ENCODE measurements around the gene CACNA1H. TPM values are rescaled to one million over a fixed set of nuclear protein-coding genes. Genes with fewer than 3 reads are reported as not detected.
A peak's percentile ranks its signal among the peaks of the same experiment; 100 is the strongest.
"Not testable (repeated sequence)": the region's sequence is repeated elsewhere in the genome, so short reads cannot be mapped to it uniquely, and the experiment has no call there.

Gene CACNA1H
- total RNA-seq, 5 donors from 2014 or later (not counting 1 experiment from before 2014, with no cell fraction given) = 3.4 to 8.2 (median 4.8) TPM

- H3K36me3 ChIP-seq (ENCODE audit: control insufficient read depth in 2 of 2, extremely low read depth in 1 of 2, insufficient read depth in 1 of 2, low read length in 1 of 2); H3K4me3 Mint-ChIP-seq; POLR2A ChIA-PET; H3K36me3 Mint-ChIP-seq; H3K4me3 ChIP-seq (ENCODE audit: control insufficient read depth in 1 of 2, extremely low read depth in 1 of 2, low read length in 1 of 2); DNase-seq; H3K27ac Mint-ChIP-seq; H3K9me3 Mint-ChIP-seq; H3K9me3 ChIP-seq; ATAC-seq (replicated peaks in 1 of 4); H3K4me1 Mint-ChIP-seq; H3K27ac ChIP-seq (ENCODE audit: low read length): not testable (repeated sequence)
- 73% methylated on average over 3 of the region's 3 CpGs for WGBS (ENCODE audit: insufficient coverage)
- peaks cover 12 to 15% of the 10 kb centered on the region in 2 donors for H3K27me3 Mint-ChIP-seq
- Histone ChIP-seq H3K27me3 (replicated peaks in 1 of 2; ENCODE audit: control insufficient read depth in 2 of 2, extremely low read depth in 1 of 2, insufficient read depth in 2 of 2, low read length in 1 of 2) (peaks cover 0 to 34% of the 10 kb centered on the region in 2 experiments), H3K4me1 (ENCODE audit: control insufficient read depth in 1 of 2, extremely low read depth in 1 of 2, insufficient read depth in 2 of 2, low read length in 2 of 2) (peaks cover 0 to 10% of the 10 kb centered on the region in 2 experiments)
- CTCF ChIA-PET = interaction anchor here in 1 of 2 donors (0.7 kb wide), 1 partner anchor 99 kb away, joined by 3 read pairs; no protein-coding TSS in a partner anchor
These were observed 101.9 kb downstream of the CACNA1H start for GRCh38 chr16:1254821-1255220.

DNA sequence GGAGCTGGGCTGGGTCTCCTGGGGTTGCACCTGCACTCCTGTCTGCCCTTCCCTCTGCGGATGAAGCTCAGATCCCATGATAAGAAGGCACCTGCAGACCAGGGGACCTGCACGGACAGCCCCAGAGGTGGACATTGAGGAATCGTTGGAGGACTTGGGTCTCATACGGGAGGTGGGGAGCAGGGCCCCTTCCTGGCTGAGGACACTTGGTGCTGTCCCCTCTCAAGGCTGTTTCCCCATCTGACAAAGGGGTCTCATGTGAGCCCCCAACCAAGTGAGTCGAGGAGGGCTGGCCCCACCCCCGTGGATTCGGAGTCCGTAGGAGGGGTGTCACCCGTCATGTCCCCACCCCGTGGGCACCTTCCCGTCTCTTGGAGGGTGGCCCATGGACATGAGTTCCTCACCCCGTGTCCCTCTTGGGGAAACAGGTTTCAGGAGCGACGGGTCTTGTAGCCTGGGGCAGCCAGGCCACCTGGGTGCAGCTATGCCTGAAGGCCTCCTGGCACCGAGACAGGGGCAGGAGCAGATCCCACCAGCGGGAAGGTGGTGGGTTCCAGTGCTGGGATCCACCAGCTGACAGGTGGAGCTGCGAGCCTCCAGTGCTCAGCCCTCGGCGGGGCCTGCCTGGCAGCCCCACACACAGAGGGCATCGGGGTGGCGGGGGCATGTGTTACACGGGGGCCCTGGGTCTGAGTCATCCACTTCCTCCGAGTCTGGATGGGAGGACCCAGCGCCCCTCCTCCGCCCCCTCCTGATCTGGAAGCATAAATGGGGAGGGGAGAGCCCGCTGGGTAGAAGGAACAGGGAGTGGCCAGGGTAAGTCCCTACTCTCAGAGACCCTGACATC lies 102.6 kb downstream of the CACNA1H start, which contains the start of gene TPSD1:
TSS of gene TPSD1 (plus strand) at position 794 of the 847 bp plus-strand sequence. CDS start 212 bp downstream, outside the sequence.
- DNase-seq; ATAC-seq (replicated peaks in 1 of 4); H3K4me1 Mint-ChIP-seq; H3K36me3 Mint-ChIP-seq; POLR2A ChIA-PET; H3K9me3 ChIP-seq; H3K27ac Mint-ChIP-seq; H3K27ac ChIP-seq (ENCODE audit: low read length); H3K36me3 ChIP-seq (ENCODE audit: control insufficient read depth in 2 of 2, extremely low read depth in 1 of 2, insufficient read depth in 1 of 2, low read length in 1 of 2); H3K4me3 Mint-ChIP-seq; H3K9me3 Mint-ChIP-seq; H3K4me3 ChIP-seq (ENCODE audit: control insufficient read depth in 1 of 2, extremely low read depth in 1 of 2, low read length in 1 of 2): not testable (repeated sequence)
- Histone ChIP-seq H3K4me1 (ENCODE audit: control insufficient read depth in 1 of 2, extremely low read depth in 1 of 2, insufficient read depth in 2 of 2, low read length in 2 of 2) (peaks cover 0 to 10% of the 10 kb centered on the region in 2 experiments), H3K27me3 (replicated peaks in 1 of 2; ENCODE audit: control insufficient read depth in 2 of 2, extremely low read depth in 1 of 2, insufficient read depth in 2 of 2, low read length in 1 of 2) (peaks cover 0 to 41% of the 10 kb centered on the region in 2 experiments)
- 68% methylated on average over 13 of the region's 26 CpGs for WGBS (ENCODE audit: insufficient coverage)
- H3K27me3 Mint-ChIP-seq = peaks cover 17 to 18% of the 10 kb centered on the region in 2 donors
- CTCF ChIA-PET = interaction anchor here in 1 of 2 donors (0.7 kb wide), 1 partner anchor 98 kb away, joined by 3 read pairs; no protein-coding TSS in a partner anchor

DNA sequence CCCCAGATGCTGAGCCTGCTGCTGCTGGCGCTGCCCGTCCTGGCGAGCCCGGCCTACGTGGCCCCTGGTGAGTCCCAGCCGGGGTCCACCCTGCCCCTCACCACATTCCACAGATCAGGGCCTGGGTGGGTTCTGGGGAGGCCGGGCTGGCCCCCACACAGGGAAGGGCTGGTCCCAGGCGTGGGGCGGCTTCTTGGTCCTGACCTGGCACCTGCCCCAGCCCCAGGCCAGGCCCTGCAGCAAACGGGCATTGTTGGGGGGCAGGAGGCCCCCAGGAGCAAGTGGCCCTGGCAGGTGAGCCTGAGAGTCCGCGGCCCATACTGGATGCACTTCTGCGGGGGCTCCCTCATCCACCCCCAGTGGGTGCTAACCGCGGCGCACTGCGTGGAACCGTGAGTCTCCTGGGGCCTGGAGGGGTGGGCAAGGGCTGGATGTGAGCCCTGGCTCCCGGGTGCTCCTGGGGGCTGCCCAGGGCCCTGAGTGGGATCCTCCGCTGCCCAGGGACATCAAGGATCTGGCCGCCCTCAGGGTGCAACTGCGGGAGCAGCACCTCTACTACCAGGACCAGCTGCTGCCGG lies 103.5 kb downstream of the CACNA1H start:
- H3K4me3 ChIP-seq (ENCODE audit: control insufficient read depth in 1 of 2, extremely low read depth in 1 of 2, low read length in 1 of 2); CTCF ChIA-PET; H3K27ac ChIP-seq (ENCODE audit: low read length); H3K27ac Mint-ChIP-seq; POLR2A ChIA-PET; DNase-seq; H3K4me3 Mint-ChIP-seq; H3K4me1 Mint-ChIP-seq; H3K9me3 Mint-ChIP-seq; ATAC-seq (replicated peaks in 1 of 4); H3K36me3 ChIP-seq (ENCODE audit: control insufficient read depth in 2 of 2, extremely low read depth in 1 of 2, insufficient read depth in 1 of 2, low read length in 1 of 2); H3K9me3 ChIP-seq; H3K36me3 Mint-ChIP-seq: not testable (repeated sequence)
- H3K27me3 ChIP-seq (replicated peaks in 1 of 2; ENCODE audit: control insufficient read depth in 2 of 2, extremely low read depth in 1 of 2, insufficient read depth in 2 of 2, low read length in 1 of 2) = peaks cover 0 to 50% of the 10 kb centered on the region in 2 experiments
- H3K4me1 ChIP-seq (ENCODE audit: control insufficient read depth in 1 of 2, extremely low read depth in 1 of 2, insufficient read depth in 2 of 2, low read length in 2 of 2) = peaks cover 0 to 10% of the 10 kb centered on the region in 2 experiments
- peaks cover 19 to 22% of the 10 kb centered on the region in 2 donors for H3K27me3 Mint-ChIP-seq
- WGBS (ENCODE audit: insufficient coverage) = 17% methylated on average over 1 of the region's 23 CpGs

DNA sequence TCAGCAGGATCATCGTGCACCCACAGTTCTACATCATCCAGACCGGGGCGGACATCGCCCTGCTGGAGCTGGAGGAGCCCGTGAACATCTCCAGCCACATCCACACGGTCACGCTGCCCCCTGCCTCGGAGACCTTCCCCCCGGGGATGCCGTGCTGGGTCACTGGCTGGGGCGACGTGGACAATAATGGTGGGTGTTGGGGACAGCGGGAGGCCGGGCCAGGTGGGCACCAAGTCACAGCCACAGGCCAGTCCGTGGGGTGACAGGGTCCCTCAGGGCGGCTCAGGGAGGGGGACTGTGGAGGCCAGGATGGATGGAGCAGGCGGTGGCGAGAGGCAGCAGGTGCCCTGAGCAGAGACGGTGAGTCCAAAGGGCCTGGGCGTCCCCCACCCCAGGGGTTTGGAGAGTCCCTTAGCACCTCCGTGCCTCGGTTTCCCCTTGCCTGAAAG lies 104.0 kb downstream of the CACNA1H start:
- DNase-seq (no peak), ATAC-seq (replicated peaks in 1 of 4) (no peak)
- Mint-ChIP-seq H3K4me3 (no peak overlapping the region), H3K36me3 (no peaks in the 10 kb centered on the region), H3K4me1 (peaks cover 4 to 5% (median 5%) of the 10 kb centered on the region in 3 donors), H3K27me3 (peaks cover 19 to 25% of the 10 kb centered on the region in 2 donors), H3K9me3 (no peaks in the 10 kb centered on the region), H3K27ac (no peak overlapping the region)
- Histone ChIP-seq H3K27me3 (replicated peaks in 1 of 2; ENCODE audit: control insufficient read depth in 2 of 2, extremely low read depth in 1 of 2, insufficient read depth in 2 of 2, low read length in 1 of 2) (peaks cover 0 to 55% of the 10 kb centered on the region in 2 experiments), H3K4me1 (ENCODE audit: control insufficient read depth in 1 of 2, extremely low read depth in 1 of 2, insufficient read depth in 2 of 2, low read length in 2 of 2) (peaks cover 0 to 10% of the 10 kb centered on the region in 2 experiments), H3K9me3 (no peaks in the 10 kb centered on the region), H3K4me3 (ENCODE audit: control insufficient read depth in 1 of 2, extremely low read depth in 1 of 2, low read length in 1 of 2) (no peak overlapping the region), H3K27ac (ENCODE audit: low read length) (no peak overlapping the region), H3K36me3 (ENCODE audit: control insufficient read depth in 2 of 2, extremely low read depth in 1 of 2, insufficient read depth in 1 of 2, low read length in 1 of 2) (no peaks in the 10 kb centered on the region)
- WGBS (ENCODE audit: insufficient coverage) = 79% methylated on average over 15 of the region's 22 CpGs
- CTCF ChIA-PET = no interaction called here
- POLR2A ChIA-PET = no interaction called here

- CTCF ChIA-PET = no interaction called here
- H3K4me3 Mint-ChIP-seq = no peak overlapping the region
- POLR2A ChIA-PET = no interaction called here
These were observed 104.8 kb downstream of the CACNA1H start for GRCh38 chr16:1257561-1258224.

DNA sequence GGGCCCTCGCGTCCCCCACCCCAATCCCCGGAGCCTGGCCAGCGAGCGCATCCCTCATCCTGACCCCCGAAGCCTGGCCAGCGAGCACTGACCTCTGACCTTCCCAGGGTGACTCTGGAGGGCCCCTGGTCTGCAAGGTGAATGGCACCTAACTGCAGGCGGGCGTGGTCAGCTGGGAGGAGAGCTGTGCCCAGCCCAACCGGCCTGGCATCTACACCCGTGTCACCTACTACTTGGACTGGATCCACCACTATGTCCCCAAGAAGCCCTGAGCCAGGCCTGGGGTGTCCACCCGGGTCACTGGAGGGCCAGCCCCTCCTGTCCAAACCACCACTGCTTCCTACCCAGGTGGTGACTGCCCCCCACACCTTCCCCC lies 105.3 kb downstream of the CACNA1H start:
- H3K27ac Mint-ChIP-seq = no peak overlapping the region
- no peak overlapping the region for H3K4me3 Mint-ChIP-seq
- Histone ChIP-seq H3K27ac (ENCODE audit: low read length) (no peak overlapping the region), H3K4me3 (ENCODE audit: control insufficient read depth in 1 of 2, extremely low read depth in 1 of 2, low read length in 1 of 2) (no peak overlapping the region), H3K27me3 (replicated peaks in 1 of 2; ENCODE audit: control insufficient read depth in 2 of 2, extremely low read depth in 1 of 2, insufficient read depth in 2 of 2, low read length in 1 of 2) (peaks cover 0 to 68% of the 10 kb centered on the region in 2 experiments), H3K9me3 (no peaks in the 10 kb centered on the region), H3K4me1 (ENCODE audit: control insufficient read depth in 1 of 2, extremely low read depth in 1 of 2, insufficient read depth in 2 of 2, low read length in 2 of 2) (peaks cover 0 to 10% of the 10 kb centered on the region in 2 experiments), H3K36me3 (ENCODE audit: control insufficient read depth in 2 of 2, extremely low read depth in 1 of 2, insufficient read depth in 1 of 2, low read length in 1 of 2) (no peaks in the 10 kb centered on the region)
- H3K9me3 Mint-ChIP-seq = no peaks in the 10 kb centered on the region
- ChIA-PET POLR2A (no interaction called here), CTCF (no interaction called here)
- WGBS (ENCODE audit: insufficient coverage) = 65% methylated on average over 8 of the region's 12 CpGs
- H3K27me3 Mint-ChIP-seq = peaks cover 19 to 31% of the 10 kb centered on the region in 2 donors
- H3K36me3 Mint-ChIP-seq = no peaks in the 10 kb centered on the region
- peaks cover 4 to 5% (median 5%) of the 10 kb centered on the region in 3 donors for H3K4me1 Mint-ChIP-seq
- DNase-seq (no peak), ATAC-seq (replicated peaks in 1 of 4) (no peak)

More at GRCh38 chr16:1257561-1258224, 104.8 kb downstream of the CACNA1H start:
- peaks cover 4 to 5% (median 5%) of the 10 kb centered on the region in 3 donors for H3K4me1 Mint-ChIP-seq
- H3K27ac Mint-ChIP-seq = no peak overlapping the region
- H3K4me3 ChIP-seq (ENCODE audit: control insufficient read depth in 1 of 2, extremely low read depth in 1 of 2, low read length in 1 of 2) = no peak overlapping the region
- H3K4me1 ChIP-seq (ENCODE audit: control insufficient read depth in 1 of 2, extremely low read depth in 1 of 2, insufficient read depth in 2 of 2, low read length in 2 of 2) = peaks cover 0 to 10% of the 10 kb centered on the region in 2 experiments
- no peaks in the 10 kb centered on the region for H3K36me3 Mint-ChIP-seq
- no peaks in the 10 kb centered on the region for H3K9me3 Mint-ChIP-seq
- H3K27ac ChIP-seq (ENCODE audit: low read length) = no peak overlapping the region
- WGBS (ENCODE audit: insufficient coverage) = 78% methylated on average over 31 of the region's 34 CpGs
- H3K27me3 ChIP-seq (replicated peaks in 1 of 2; ENCODE audit: control insufficient read depth in 2 of 2, extremely low read depth in 1 of 2, insufficient read depth in 2 of 2, low read length in 1 of 2) = peaks cover 0 to 63% of the 10 kb centered on the region in 2 experiments
- peak in 1 of 35 experiments; percentile 39 for DNase-seq
- ATAC-seq (replicated peaks in 1 of 4) = no peak
- peaks cover 19 to 31% of the 10 kb centered on the region in 2 donors for H3K27me3 Mint-ChIP-seq
- H3K9me3 ChIP-seq = no peaks in the 10 kb centered on the region
- no peaks in the 10 kb centered on the region for H3K36me3 ChIP-seq (ENCODE audit: control insufficient read depth in 2 of 2, extremely low read depth in 1 of 2, insufficient read depth in 1 of 2, low read length in 1 of 2)
